MM.1S (cell line): ENCODE results near the gene HS6ST3.

Experiments
- DNase-seq: peaks from one replicate; pipeline ENCODE4 v3.0.0-alpha.2; 2015
- H2AFZ ChIP-seq: fragments of 300-600 bp; sonication (generic); 2 replicates; pipeline ENCODE4 v1.6.0; 2016; ENCODE audit warnings: antibody characterized with exemption, low read length
- H3F3A ChIP-seq: fragments of 300-600 bp; sonication (generic); 2 replicates; pipeline ENCODE4 v1.6.1; 2016; ENCODE audit warnings: mild to moderate bottlenecking, antibody characterized with exemption, low read length, moderate library complexity, mixed read lengths; ENCODE audit not compliant: insufficient read depth
- H3K27ac ChIP-seq: fragments of 300-600 bp; sonication (generic); 2 replicates; pipeline ENCODE4 v1.5.1; 2016; ENCODE audit warnings: mild to moderate bottlenecking, low read length
- H3K27me3 ChIP-seq: fragments of 300-600 bp; sonication (generic); replicated peaks from 2 replicates; pipeline ENCODE4 v1.6.0; 2016; ENCODE audit warnings: low read length; ENCODE audit not compliant: insufficient read depth
- H3K36me3 ChIP-seq: fragments of 300-600 bp; sonication (generic); replicated peaks from 2 replicates; pipeline ENCODE4 v1.6.1; 2016; ENCODE audit warnings: mild to moderate bottlenecking, low read length, mixed read lengths; ENCODE audit not compliant: insufficient read depth
- H3K4me1 ChIP-seq: fragments of 300-600 bp; sonication (generic); 2 replicates; pipeline ENCODE4 v1.6.1; 2016; ENCODE audit warnings: low read length, mixed read lengths
- H3K4me2 ChIP-seq: fragments of 300-600 bp; sonication (generic); 2 replicates; pipeline ENCODE4 v1.6.0; 2016; ENCODE audit warnings: low read depth, low read length
- H3K4me3 ChIP-seq: fragments of 300-600 bp; sonication (generic); 2 replicates; pipeline ENCODE4 v1.5.1; 2016; ENCODE audit warnings: low read length, mixed read lengths
- H3K79me2 ChIP-seq: fragments of 300-600 bp; sonication (generic); 2 replicates; pipeline ENCODE4 v1.6.1; 2016; ENCODE audit warnings: mixed run types, low read length, mixed read lengths
- H3K9ac ChIP-seq: fragments of 300-600 bp; sonication (generic); 2 replicates; pipeline ENCODE4 v1.6.1; 2016; ENCODE audit warnings: low read length, mixed read lengths
- H3K9me2 ChIP-seq: fragments of 300-600 bp; sonication (generic); replicated peaks from 2 replicates; pipeline ENCODE4 v1.6.1; 2016; ENCODE audit warnings: mild to moderate bottlenecking, low read length, mixed read lengths; ENCODE audit not compliant: insufficient read depth
- H3K9me3 ChIP-seq: fragments of 300-600 bp; sonication (generic); replicated peaks from 2 replicates; pipeline ENCODE4 v1.6.1; 2016; ENCODE audit warnings: mild to moderate bottlenecking, low read length, mixed read lengths; ENCODE audit not compliant: insufficient read depth
- H4K20me1 ChIP-seq: fragments of 300-600 bp; sonication (generic); 2 replicates; pipeline ENCODE4 v1.6.1; 2016; ENCODE audit warnings: mild to moderate bottlenecking, low read length, moderate library complexity, mixed read lengths; ENCODE audit not compliant: insufficient read depth
- CTCF ChIP-seq: fragments of 300-600 bp; sonication (generic); IDR thresholded peaks from 2 replicates; pipeline ENCODE4 v1.5.1; 2016; ENCODE audit warnings: antibody characterized with exemption, low read length, mixed read lengths
- EZH2 ChIP-seq: fragments of 300-600 bp; sonication (generic); optimal IDR thresholded peaks from 2 replicates; pipeline ENCODE3; 2017; ENCODE audit warnings: low read depth, mild to moderate bottlenecking, antibody characterized with exemption, low read length, mixed read lengths
- EZH2phosphoT487 ChIP-seq: fragments of 300-600 bp; sonication (generic); IDR thresholded peaks from 2 replicates; pipeline ENCODE4 v1.6.1; 2018; ENCODE audit warnings: antibody characterized with exemption, low read length

The HS6ST3 gene

DNA sequence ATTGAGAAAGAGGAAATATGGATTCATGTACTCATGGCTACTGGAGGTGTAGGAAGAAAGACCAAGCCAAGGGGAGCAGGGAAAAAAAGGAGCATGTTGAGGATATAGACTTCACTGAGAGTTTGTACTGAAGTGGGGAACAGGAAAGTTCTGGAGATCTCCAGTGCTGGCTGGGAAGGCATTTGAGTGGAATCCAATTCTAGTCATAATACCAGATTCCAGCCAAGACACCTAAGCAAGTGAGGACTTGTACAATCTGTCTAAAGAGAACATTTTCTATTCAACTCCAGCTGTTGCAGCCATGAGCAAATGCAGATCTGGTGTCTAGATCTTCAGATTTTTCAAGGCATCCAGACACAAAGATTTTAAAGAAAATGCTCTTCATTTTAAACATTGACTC, 491.8 kb downstream of the HS6ST3 start:
- no peaks in the 10 kb centered on the region for H4K20me1 ChIP-seq
- no peak overlapping the region for H3K4me3 ChIP-seq
- H3K27ac ChIP-seq = no peak overlapping the region
- no peaks in the 10 kb centered on the region for H3K9me2 ChIP-seq
- no peaks in the 10 kb centered on the region for H3F3A ChIP-seq
- H3K9me3 ChIP-seq = no peaks in the 10 kb centered on the region
- H3K79me2 ChIP-seq = no peaks in the 10 kb centered on the region
- no peaks in the 10 kb centered on the region for H3K36me3 ChIP-seq
- H3K4me1 ChIP-seq = no peaks in the 10 kb centered on the region
- H3K9ac ChIP-seq = no peak overlapping the region
- no peak for DNase-seq
- no peak overlapping the region for H3K4me2 ChIP-seq
- TF ChIP-seq EZH2 = no peak
- TF ChIP-seq CTCF = no peak
- TF ChIP-seq EZH2phosphoT487 = no peak
- no peak overlapping the region for H2AFZ ChIP-seq
- no peaks in the 10 kb centered on the region for H3K27me3 ChIP-seq

DNA sequence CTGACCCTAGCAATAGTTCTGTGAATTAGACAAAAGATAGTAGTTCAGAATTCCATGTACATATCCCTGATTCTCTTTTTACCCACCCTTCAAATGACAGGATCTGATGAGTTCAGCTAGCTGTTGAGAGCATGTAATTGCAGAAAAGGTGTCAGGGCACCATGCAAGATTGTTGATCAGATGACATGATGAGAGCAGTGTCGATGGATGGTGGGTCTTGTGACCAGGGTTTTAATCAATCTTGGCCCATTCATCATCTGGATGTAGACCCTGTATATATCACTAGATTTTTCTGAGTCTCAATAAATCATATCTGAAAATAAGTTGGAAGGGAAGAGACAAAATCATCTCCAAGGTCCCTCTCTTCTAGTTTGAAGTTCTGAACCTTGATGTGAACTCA, 525.3 kb downstream of the HS6ST3 start:
- Histone ChIP-seq H4K20me1 (no peaks in the 10 kb centered on the region), H3K36me3 (no peaks in the 10 kb centered on the region), H3K9ac (no peak overlapping the region), H3K79me2 (no peaks in the 10 kb centered on the region), H3K9me3 (no peaks in the 10 kb centered on the region), H3K4me3 (no peak overlapping the region), H3K9me2 (no peaks in the 10 kb centered on the region), H3K4me1 (peaks cover 23% of the 10 kb centered on the region), H3K27ac (no peak overlapping the region), H3K4me2 (no peak overlapping the region), H3K27me3 (no peaks in the 10 kb centered on the region), H2AFZ (no peak overlapping the region), H3F3A (peaks cover 13% of the 10 kb centered on the region; the same call in 1 of the 2 replicates)
- DNase-seq = no peak
- no peak for TF ChIP-seq CTCF
- TF ChIP-seq EZH2 = no peak
- TF ChIP-seq EZH2phosphoT487 = no peak

GRCh38 chr13:96617528-96617927, 527.6 kb downstream of the HS6ST3 start:
- Histone ChIP-seq H4K20me1 (no peaks in the 10 kb centered on the region), H3K79me2 (no peaks in the 10 kb centered on the region), H3K9me3 (no peaks in the 10 kb centered on the region), H3K4me3 (no peak overlapping the region), H3K4me2 (peak overlapping the region; percentile 8; the same call in 1 of the 2 replicates), H3K36me3 (no peaks in the 10 kb centered on the region), H3K9me2 (no peaks in the 10 kb centered on the region), H3K9ac (no peak overlapping the region), H3K27me3 (no peaks in the 10 kb centered on the region), H3F3A (peaks cover 13% of the 10 kb centered on the region; the same call in 1 of the 2 replicates), H3K4me1 (peaks cover 36% of the 10 kb centered on the region), H3K27ac (peak overlapping the region; percentile 30; the same call in 1 of the 2 replicates), H2AFZ (no peak overlapping the region)
- peak; percentile 56 for DNase-seq
- TF ChIP-seq EZH2phosphoT487 = no peak
- no peak for TF ChIP-seq CTCF
- TF ChIP-seq EZH2 = no peak
